ENCODE data around the gene DNMT3L.
"Not testable (repeated sequence)": the region's sequence is repeated elsewhere in the genome, so short reads cannot be mapped to it uniquely, and the experiment has no call there.

Gene DNMT3L

GRCh38 chr21:44227614-44228013 lies 34.1 kb downstream of the DNMT3L start:
- not testable (repeated sequence) for DNase-seq (ENCODE audit: extremely low read depth, low read depth); H3K4me3 ChIP-seq (replicated peaks; ENCODE audit: low read depth, low read length)

GRCh38 chr21:44225605-44226004 lies 36.1 kb downstream of the DNMT3L start:
- not testable (repeated sequence) for H3K4me3 ChIP-seq (replicated peaks; ENCODE audit: low read depth, low read length); DNase-seq (ENCODE audit: extremely low read depth, low read depth)

- H3K4me3 ChIP-seq (replicated peaks; ENCODE audit: low read depth, low read length); DNase-seq (ENCODE audit: extremely low read depth, low read depth): not testable (repeated sequence)
These were observed 38.4 kb downstream of the DNMT3L start for GRCh38 chr21:44223334-44223733.

- H3K4me3 ChIP-seq (replicated peaks; ENCODE audit: low read depth, low read length); DNase-seq (ENCODE audit: extremely low read depth, low read depth): not testable (repeated sequence)
These were observed 41.0 kb downstream of the DNMT3L start for GRCh38 chr21:44220674-44221073.

- not testable (repeated sequence) for H3K4me3 ChIP-seq (replicated peaks; ENCODE audit: low read depth, low read length); DNase-seq (ENCODE audit: extremely low read depth, low read depth)
These were observed 43.2 kb downstream of the DNMT3L start for GRCh38 chr21:44218461-44218860.

DNA sequence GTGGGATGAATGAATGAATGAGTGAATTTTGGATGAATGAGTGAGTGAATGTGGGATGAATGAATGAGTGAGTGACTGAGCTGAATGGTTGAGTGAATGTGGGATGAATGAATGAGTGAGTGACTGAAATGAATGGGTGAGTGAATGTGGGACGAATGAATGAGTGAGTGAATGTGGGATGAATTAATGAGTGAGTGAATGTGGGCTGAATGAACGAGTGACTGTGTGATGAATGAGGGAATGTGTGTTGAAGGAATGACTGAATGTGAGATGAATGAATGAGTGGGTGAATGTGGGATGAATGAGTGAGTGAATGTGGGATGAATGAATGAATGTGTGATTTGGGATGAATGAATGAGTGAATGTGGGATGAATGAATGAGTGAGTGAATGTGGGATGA lies 49.7 kb downstream of the DNMT3L start:
- DNase-seq (ENCODE audit: extremely low read depth, low read depth); H3K4me3 ChIP-seq (replicated peaks; ENCODE audit: low read depth, low read length): not testable (repeated sequence)

- DNase-seq (ENCODE audit: extremely low read depth, low read depth); H3K4me3 ChIP-seq (replicated peaks; ENCODE audit: low read depth, low read length): not testable (repeated sequence)
These were observed 50.1 kb downstream of the DNMT3L start for GRCh38 chr21:44211574-44211973.

- not testable (repeated sequence) for H3K4me3 ChIP-seq (replicated peaks; ENCODE audit: low read depth, low read length); DNase-seq (ENCODE audit: extremely low read depth, low read depth)
These were observed 53.6 kb downstream of the DNMT3L start for GRCh38 chr21:44207860-44208646.

DNA sequence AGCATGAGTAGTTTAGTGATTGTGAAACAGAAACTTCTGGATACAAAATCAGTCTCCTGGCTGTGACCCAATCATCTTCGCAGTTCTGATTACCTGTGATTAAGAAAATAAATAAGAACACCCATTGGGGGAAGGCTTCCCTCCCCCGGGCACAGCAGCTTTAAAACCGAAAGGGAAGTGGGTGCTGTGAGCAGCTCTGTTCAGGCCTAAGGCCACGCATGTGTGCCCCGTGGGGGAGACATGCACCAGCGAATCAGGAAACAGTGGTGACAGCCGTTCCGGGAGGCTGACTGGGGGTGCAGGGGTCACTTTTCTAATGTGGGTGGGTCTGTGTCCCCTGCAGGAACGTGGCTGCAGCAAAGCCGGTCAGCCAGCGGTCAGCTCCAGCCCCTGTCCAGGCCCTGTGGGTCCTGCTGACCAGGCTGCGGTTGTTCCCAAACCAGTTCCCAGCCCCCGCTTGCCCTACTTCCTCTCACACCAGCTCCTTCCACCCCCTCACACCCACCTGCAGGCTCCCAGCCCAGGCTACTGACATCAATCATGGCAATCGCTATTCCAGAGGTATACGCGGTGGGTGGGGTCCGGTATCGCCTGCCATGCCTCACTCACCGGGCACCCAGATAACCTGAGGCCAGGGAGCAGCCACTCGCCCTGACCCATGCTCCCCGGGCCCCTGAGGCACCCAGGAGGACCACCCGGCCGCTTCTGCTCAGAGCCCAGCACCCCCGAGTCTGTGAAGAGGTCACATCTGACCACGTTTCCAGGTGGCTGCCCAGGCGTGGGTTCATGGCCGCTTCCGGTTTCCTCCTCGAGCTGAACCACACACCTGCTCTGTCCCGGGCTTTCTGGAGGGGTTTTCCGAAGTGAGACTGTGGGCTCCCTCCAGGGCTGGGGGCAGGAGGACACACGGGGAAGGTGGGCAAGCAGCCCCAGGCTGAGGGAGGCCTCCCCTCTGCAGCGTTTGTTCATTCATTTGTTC lies 54.7 kb downstream of the DNMT3L start:
- not testable (repeated sequence) for H3K4me3 ChIP-seq (replicated peaks; ENCODE audit: low read depth, low read length); DNase-seq (ENCODE audit: extremely low read depth, low read depth)

- H3K4me3 ChIP-seq (replicated peaks; ENCODE audit: low read depth, low read length); DNase-seq (ENCODE audit: extremely low read depth, low read depth): not testable (repeated sequence)
These were observed 55.5 kb downstream of the DNMT3L start for GRCh38 chr21:44206187-44206586.

GRCh38 chr21:44202590-44203299 lies 59.0 kb downstream of the DNMT3L start:
- not testable (repeated sequence) for DNase-seq (ENCODE audit: extremely low read depth, low read depth); H3K4me3 ChIP-seq (replicated peaks; ENCODE audit: low read depth, low read length)

DNA sequence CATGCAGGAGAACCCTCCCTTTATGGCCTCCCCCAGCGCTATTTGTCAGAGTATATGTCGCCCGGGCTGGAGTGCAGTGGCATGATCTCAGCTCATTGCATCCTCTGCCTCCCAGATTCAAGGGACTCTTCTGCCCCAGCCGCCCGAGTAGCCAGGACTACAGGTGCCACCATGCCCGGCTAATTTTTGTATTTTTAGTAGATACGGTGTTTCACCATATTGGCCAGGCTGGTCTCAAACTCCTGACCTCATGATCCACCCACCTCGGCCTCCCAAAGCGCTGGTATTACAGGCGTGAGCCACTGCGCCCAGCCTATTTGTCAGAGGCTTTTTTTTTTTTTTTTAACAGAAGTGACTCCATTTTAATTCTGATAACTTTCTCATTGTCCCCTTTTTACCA lies 61.7 kb downstream of the DNMT3L start:
- not testable (repeated sequence) for DNase-seq (ENCODE audit: extremely low read depth, low read depth); H3K4me3 ChIP-seq (replicated peaks; ENCODE audit: low read depth, low read length)

- DNase-seq (ENCODE audit: extremely low read depth, low read depth) = no peak
- no peak overlapping the region for H3K4me3 ChIP-seq (replicated peaks; ENCODE audit: low read depth, low read length)
- TF ChIP-seq, protein P1, sequence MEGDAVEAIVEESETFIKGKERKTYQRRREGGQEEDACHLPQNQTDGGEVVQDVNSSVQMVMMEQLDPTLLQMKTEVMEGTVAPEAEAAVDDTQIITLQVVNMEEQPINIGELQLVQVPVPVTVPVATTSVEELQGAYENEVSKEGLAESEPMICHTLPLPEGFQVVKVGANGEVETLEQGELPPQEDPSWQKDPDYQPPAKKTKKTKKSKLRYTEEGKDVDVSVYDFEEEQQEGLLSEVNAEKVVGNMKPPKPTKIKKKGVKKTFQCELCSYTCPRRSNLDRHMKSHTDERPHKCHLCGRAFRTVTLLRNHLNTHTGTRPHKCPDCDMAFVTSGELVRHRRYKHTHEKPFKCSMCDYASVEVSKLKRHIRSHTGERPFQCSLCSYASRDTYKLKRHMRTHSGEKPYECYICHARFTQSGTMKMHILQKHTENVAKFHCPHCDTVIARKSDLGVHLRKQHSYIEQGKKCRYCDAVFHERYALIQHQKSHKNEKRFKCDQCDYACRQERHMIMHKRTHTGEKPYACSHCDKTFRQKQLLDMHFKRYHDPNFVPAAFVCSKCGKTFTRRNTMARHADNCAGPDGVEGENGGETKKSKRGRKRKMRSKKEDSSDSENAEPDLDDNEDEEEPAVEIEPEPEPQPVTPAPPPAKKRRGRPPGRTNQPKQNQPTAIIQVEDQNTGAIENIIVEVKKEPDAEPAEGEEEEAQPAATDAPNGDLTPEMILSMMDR (IDR thresholded peaks at IDR 0.05; ENCODE audit: low read depth, low read length, missing control alignments) = no peak
These were observed 62.2 kb downstream of the DNMT3L start for GRCh38 chr21:44199448-44199847.

GRCh38 chr21:44197156-44197516 lies 64.6 kb downstream of the DNMT3L start:
- DNase-seq (ENCODE audit: extremely low read depth, low read depth); H3K4me3 ChIP-seq (replicated peaks; ENCODE audit: low read depth, low read length): not testable (repeated sequence)

All from HFF-Myc (cell line).